MG63 (cell line): Measurements from ENCODE around the gene PROCR. TPM values are rescaled to one million over a fixed set of nuclear protein-coding genes. Genes with fewer than 3 reads are reported as not detected.
A peak's percentile ranks its signal among the peaks of the same experiment; 100 is the strongest.

ENCODE experiments used
- DNase-seq: peaks from one replicate; pipeline ENCODE4 v3.0.0-alpha.2; 2020
- H3K27me3 ChIP-seq: fragments of 250-450 bp; sonication (Bioruptor Pico); 2 replicates; pipeline ENCODE4 v1.5.1; 2020; ENCODE audit warnings: mild to moderate bottlenecking, moderate library complexity
- H3K36me3 ChIP-seq: fragments of 250-450 bp; sonication (Bioruptor Pico); 2 replicates; pipeline ENCODE4 v1.5.1; 2020; ENCODE audit warnings: mild to moderate bottlenecking, moderate library complexity
- H3K4me3 ChIP-seq: fragments of 250-450 bp; sonication (Bioruptor Pico); 2 replicates; pipeline ENCODE4 v1.5.1; 2020; ENCODE audit warnings: mild to moderate bottlenecking, moderate library complexity
- H3K9me3 ChIP-seq: fragments of 250-450 bp; sonication (Bioruptor Pico); 2 replicates; pipeline ENCODE4 v1.5.1; 2020; ENCODE audit warnings: mild to moderate bottlenecking, moderate library complexity
- total RNA-seq: library from RNA; depleted of rRNA; stranded (reverse); fragments of >200 nt; shearing (Covaris generic); gene quantifications from 2 replicates; pipeline ENCODE4 v1.2.3, GENCODE V29; 2014; ENCODE audit warnings: low replicate concordance; rRNA removed

Gene PROCR
- total RNA-seq, 1 experiment from 2014 or later = 53.8 TPM

- no peak overlapping the region for H3K4me3 ChIP-seq
- peak; percentile 47 for DNase-seq
- H3K27me3 ChIP-seq = no peaks in the 10 kb centered on the region
These were observed 43.4 kb downstream of the PROCR start for GRCh38 chr20:35215066-35215956.

GRCh38 chr20:35216541-35216940, 44.7 kb downstream of the PROCR start:
- Histone ChIP-seq H3K9me3 (no peaks in the 10 kb centered on the region), H3K4me3 (no peak overlapping the region), H3K36me3 (no peaks in the 10 kb centered on the region), H3K27me3 (no peaks in the 10 kb centered on the region)
- DNase-seq = peak; percentile 22

More at GRCh38 chr20:35215066-35215956, 43.4 kb downstream of the PROCR start:
- H3K36me3 ChIP-seq = no peaks in the 10 kb centered on the region
- no peaks in the 10 kb centered on the region for H3K9me3 ChIP-seq

- Histone ChIP-seq H3K4me3 (no peak overlapping the region), H3K27me3 (peaks cover 13% of the 10 kb centered on the region), H3K36me3 (no peaks in the 10 kb centered on the region), H3K9me3 (0 out of 2 replicates have a peak, but pooled peaks cover 1% of the 10 kb centered on the region)
- DNase-seq = no peak
These were observed 52.1 kb downstream of the PROCR start for GRCh38 chr20:35223941-35224340.

- H3K27me3 ChIP-seq = peaks cover 13% of the 10 kb centered on the region
- H3K36me3 ChIP-seq = no peaks in the 10 kb centered on the region
- H3K9me3 ChIP-seq = 0 out of 2 replicates have a peak, but pooled peaks cover 1% of the 10 kb centered on the region
- no peak for DNase-seq
- H3K4me3 ChIP-seq = no peak overlapping the region
These were observed 52.7 kb downstream of the PROCR start for GRCh38 chr20:35224536-35224935.

GRCh38 chr20:35225319-35226125, 53.6 kb downstream of the PROCR start:
- DNase-seq = no peak
- Histone ChIP-seq H3K9me3 (peaks cover 1% of the 10 kb centered on the region; the same call in 1 of the 2 replicates), H3K4me3 (no peak overlapping the region; the same call in 1 of the 2 replicates), H3K27me3 (peaks cover 13% of the 10 kb centered on the region), H3K36me3 (no peaks in the 10 kb centered on the region)

GRCh38 chr20:35226126-35226883, 54.4 kb downstream of the PROCR start, which contains the start of gene MMP24:
Gene MMP24, plus strand, starts transcription at chr20:35226690. Its CDS starts 49 bp downstream, at chr20:35226739.
- Histone ChIP-seq H3K4me3 (peak within 1 kb of the TSS; percentile 35), H3K27me3 (peaks cover 13% of the 10 kb centered on the region), H3K36me3 (no peaks in the 10 kb centered on the region), H3K9me3 (peaks cover 1% of the 10 kb centered on the region; the same call in 1 of the 2 replicates)
- DNase-seq = no peak

Other genes with a start within 250 kb of the PROCR start
- gene GSS, start 216.3 kb upstream of the PROCR start, total RNA-seq = 94.2 and 107 TPM in 2 replicates
- not detected in 2 replicates for gene MYH7B, start 216.2 kb upstream of the PROCR start, total RNA-seq
- 65.8 and 97.7 TPM in 2 replicates for gene TRPC4AP, start 79.3 kb upstream of the PROCR start, total RNA-seq
- gene EDEM2, start 24.7 kb upstream of the PROCR start, total RNA-seq = 47.4 and 52.2 TPM in 2 replicates
- 43.2 and 52.3 TPM in 2 replicates for gene MMP24, start 54.6 kb downstream of the PROCR start, total RNA-seq
- 4.4 and 4.7 TPM in 2 replicates for gene MMP24OS, start 106.0 kb downstream of the PROCR start, total RNA-seq
- gene EIF6, start 112.7 kb downstream of the PROCR start, total RNA-seq = 211 and 491 TPM in 2 replicates
- not detected in 2 replicates for gene FAM83C, start 120.4 kb downstream of the PROCR start, total RNA-seq
- 43.0 and 66.7 TPM in 2 replicates for gene UQCC1, start 239.9 kb downstream of the PROCR start, total RNA-seq